CD14-positive monocyte (primary cell): Measurements from ENCODE around the gene PPM1F. TPM values are rescaled to one million over a fixed set of nuclear protein-coding genes. Genes with fewer than 3 reads are reported as not detected.

Experiments
- DNase-seq, 3 donors: peaks; one replicate each; pipeline ENCODE4 v3.0.0-alpha.2; 2011 to 2022
- H2AFZ ChIP-seq: 2 replicates; pipeline ENCODE4 v1.6.0; 2012; ENCODE audit warnings: mild to moderate bottlenecking, low read depth, low read length, inconsistent platforms; ENCODE audit not compliant: insufficient read depth, poor library complexity, severe bottlenecking
- H3K27ac ChIP-seq, 2 donors: 1 replicate in 1 of 2; 2 replicates in 1 of 2; pipeline ENCODE4 v1.5.1; 2012 to 2013; ENCODE audit warnings: low read length in 2 of 2, control low read depth in 1 of 2, inconsistent platforms in 1 of 2, low read depth in 1 of 2, mild to moderate bottlenecking in 1 of 2
- H3K27me3 ChIP-seq, 2 donors: one replicate each; pipeline versions ENCODE4 v1.6.0 to v1.6.1; 2011 to 2013; ENCODE audit warnings: low read length in 2 of 2; ENCODE audit not compliant: control insufficient read depth in 2 of 2, insufficient read depth in 2 of 2
- H3K36me3 ChIP-seq, 2 donors: replicated peaks in 1 of 2; 1 replicate in 1 of 2; 2 replicates in 1 of 2; pipeline versions ENCODE4 v1.5.1 to v1.6.1; 2012 to 2013; ENCODE audit warnings: low read length in 2 of 2, control low read depth in 1 of 2, inconsistent platforms in 1 of 2, mild to moderate bottlenecking in 1 of 2; ENCODE audit not compliant: insufficient read depth in 2 of 2, control insufficient read depth in 1 of 2
- H3K4me1 ChIP-seq, 2 donors: 1 replicate in 1 of 2; 2 replicates in 1 of 2; pipeline versions ENCODE4 v1.5.1 to v1.6.1; 2012 to 2013; ENCODE audit warnings: low read length in 2 of 2, control low read depth in 1 of 2, inconsistent platforms in 1 of 2, mild to moderate bottlenecking in 1 of 2, moderate library complexity in 1 of 2; ENCODE audit not compliant: insufficient read depth in 2 of 2, control insufficient read depth in 1 of 2
- H3K4me2 ChIP-seq: replicated peaks from 2 replicates; pipeline ENCODE3; 2012; ENCODE audit warnings: low read length, moderate library complexity, mild to moderate bottlenecking; ENCODE audit not compliant: poor library complexity, severe bottlenecking; ENCODE audit errors: extremely low read depth
- H3K4me3 ChIP-seq, 3 experiments: fragments of 200-600 bp in 1 of 3; sonication (generic) in 1 of 3; replicated peaks in 1 of 3; 1 replicate in 2 of 3; 2 replicates in 1 of 3; pipeline ENCODE4 v1.5.1; 2011 to 2013; ENCODE audit warnings: low read length in 3 of 3, mild to moderate bottlenecking in 3 of 3, control low read depth in 2 of 3, low read depth in 2 of 3, inconsistent platforms in 1 of 3, moderate library complexity in 1 of 3
- H3K79me2 ChIP-seq: 2 replicates; pipeline ENCODE4 v1.6.0; 2012; ENCODE audit warnings: mild to moderate bottlenecking, control low read depth, inconsistent platforms, low read length, moderate library complexity; ENCODE audit not compliant: insufficient read depth
- H3K9ac ChIP-seq: 2 replicates; pipeline ENCODE4 v1.6.0; 2017; ENCODE audit warnings: low read length, mild to moderate bottlenecking; ENCODE audit not compliant: insufficient read depth, poor library complexity, severe bottlenecking
- H3K9me3 ChIP-seq, 2 donors: replicated peaks in 1 of 2; 1 replicate in 1 of 2; 2 replicates in 1 of 2; pipeline versions ENCODE4 v1.5.1 to v1.6.1; 2012 to 2013; ENCODE audit warnings: low read length in 2 of 2, control low read depth in 1 of 2; ENCODE audit not compliant: control insufficient read depth in 1 of 2, insufficient read depth in 1 of 2
- H4K20me1 ChIP-seq: 2 replicates; pipeline ENCODE4 v1.6.0; 2012; ENCODE audit warnings: mild to moderate bottlenecking, low read length, control low read depth, moderate library complexity; ENCODE audit not compliant: insufficient read depth
- H3K27ac Mint-ChIP-seq, 7 donors: one replicate each; pipeline ENCODE4 v1.8.0; 2020; ENCODE audit warnings: mild to moderate bottlenecking in 7 of 7, mixed read lengths in 7 of 7, moderate library complexity in 6 of 7, inconsistent platforms in 2 of 7
- H3K27me3 Mint-ChIP-seq, 3 donors: one replicate each; pipeline ENCODE4 v1.8.0; 2021 to 2022; ENCODE audit warnings: low read depth in 3 of 3, mild to moderate bottlenecking in 3 of 3, mixed read lengths in 3 of 3, moderate library complexity in 3 of 3, inconsistent platforms in 1 of 3
- H3K36me3 Mint-ChIP-seq, 2 donors: one replicate each; pipeline ENCODE4 v1.8.0; 2020; ENCODE audit warnings: mixed read lengths in 2 of 2, inconsistent platforms in 1 of 2, mild to moderate bottlenecking in 1 of 2
- H3K4me1 Mint-ChIP-seq: one replicate; pipeline ENCODE4 v1.8.0; 2020; ENCODE audit warnings: mild to moderate bottlenecking, mixed read lengths
- H3K4me3 Mint-ChIP-seq, 2 donors: one replicate each; pipeline ENCODE4 v1.8.0; 2020; ENCODE audit warnings: mild to moderate bottlenecking in 2 of 2, mixed read lengths in 2 of 2, moderate library complexity in 1 of 2
- H3K9me3 Mint-ChIP-seq, 7 donors: one replicate each; pipeline ENCODE4 v1.8.0; 2020 to 2022; ENCODE audit warnings: mixed read lengths in 7 of 7, mild to moderate bottlenecking in 6 of 7, moderate library complexity in 6 of 7, inconsistent platforms in 2 of 7
- WGBS: methylation state at CpG from one replicate; pipeline ENCODE4 v1.1.5; 2013; ENCODE audit warnings: missing lambda C conversion rate; ENCODE audit not compliant: insufficient coverage; 5-methylcytosine and 5-hydroxymethylcytosine counted together
- intact Hi-C, 2 donors: fragments of 100-400 bp; cut with micrococcal nuclease; formaldehyde crosslinking; loops; one replicate each; pipeline versions ENCODE4 v1.15.0 to v1.15.1; 2023
- polyA plus RNA-seq, 3 donors: library from polyadenylated mRNA; depleted of rRNA in 1 of 3; unstranded in 2 of 3; stranded (reverse) in 1 of 3; fragments of 300-500 nt in 2 of 3; fragments of >200 nt in 1 of 3; fragmentation: Illumina TruSeq in 2 of 3; gene quantifications; 1 replicate in 2 of 3; 2 replicates in 1 of 3; pipeline ENCODE4 v1.2.3, GENCODE V29; 2012 to 2021
- TF ChIP-seq, protein P1 (sequence below): fragments of 200-600 bp; IDR thresholded peaks from one replicate; pipeline ENCODE4 v1.8.0; 2022; ENCODE audit warnings: antibody characterized with exemption, mild to moderate bottlenecking

The PPM1F gene
- polyA plus RNA-seq, 3 donors = 28.8 to 95.0 (median 37.2) TPM

GRCh38 chr22:22001664-22002525 is 49.2 kb upstream of the PPM1F start:
- no peaks in the 10 kb centered on the region for H3K36me3 Mint-ChIP-seq
- no peak overlapping the region for H3K4me3 Mint-ChIP-seq
- Histone ChIP-seq H3K36me3 (no peaks in the 10 kb centered on the region), H3K9me3 (no peaks in the 10 kb centered on the region), H3K27me3 (no peaks in the 10 kb centered on the region), H3K9ac (no peak overlapping the region), H4K20me1 (no peaks in the 10 kb centered on the region), H2AFZ (no peak overlapping the region), H3K4me1 (no peaks in the 10 kb centered on the region), H3K4me3 (no peak overlapping the region), H3K27ac (no peak overlapping the region), H3K4me2 (no peak overlapping the region), H3K79me2 (no peaks in the 10 kb centered on the region)
- no CpG with 5 or more reads among the region's 2 CpGs for WGBS
- no peak for DNase-seq
- H3K27me3 Mint-ChIP-seq = peaks cover 3 to 9% (median 7%) of the 10 kb centered on the region in 3 donors
- intact Hi-C loops = no loop called here
- H3K27ac Mint-ChIP-seq = no peak overlapping the region
- TF ChIP-seq, protein P1, sequence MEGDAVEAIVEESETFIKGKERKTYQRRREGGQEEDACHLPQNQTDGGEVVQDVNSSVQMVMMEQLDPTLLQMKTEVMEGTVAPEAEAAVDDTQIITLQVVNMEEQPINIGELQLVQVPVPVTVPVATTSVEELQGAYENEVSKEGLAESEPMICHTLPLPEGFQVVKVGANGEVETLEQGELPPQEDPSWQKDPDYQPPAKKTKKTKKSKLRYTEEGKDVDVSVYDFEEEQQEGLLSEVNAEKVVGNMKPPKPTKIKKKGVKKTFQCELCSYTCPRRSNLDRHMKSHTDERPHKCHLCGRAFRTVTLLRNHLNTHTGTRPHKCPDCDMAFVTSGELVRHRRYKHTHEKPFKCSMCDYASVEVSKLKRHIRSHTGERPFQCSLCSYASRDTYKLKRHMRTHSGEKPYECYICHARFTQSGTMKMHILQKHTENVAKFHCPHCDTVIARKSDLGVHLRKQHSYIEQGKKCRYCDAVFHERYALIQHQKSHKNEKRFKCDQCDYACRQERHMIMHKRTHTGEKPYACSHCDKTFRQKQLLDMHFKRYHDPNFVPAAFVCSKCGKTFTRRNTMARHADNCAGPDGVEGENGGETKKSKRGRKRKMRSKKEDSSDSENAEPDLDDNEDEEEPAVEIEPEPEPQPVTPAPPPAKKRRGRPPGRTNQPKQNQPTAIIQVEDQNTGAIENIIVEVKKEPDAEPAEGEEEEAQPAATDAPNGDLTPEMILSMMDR = no peak
- peaks cover 0 to 2% (median 0%) of the 10 kb centered on the region in 7 donors for H3K9me3 Mint-ChIP-seq
- no peaks in the 10 kb centered on the region for H3K4me1 Mint-ChIP-seq

DNA sequence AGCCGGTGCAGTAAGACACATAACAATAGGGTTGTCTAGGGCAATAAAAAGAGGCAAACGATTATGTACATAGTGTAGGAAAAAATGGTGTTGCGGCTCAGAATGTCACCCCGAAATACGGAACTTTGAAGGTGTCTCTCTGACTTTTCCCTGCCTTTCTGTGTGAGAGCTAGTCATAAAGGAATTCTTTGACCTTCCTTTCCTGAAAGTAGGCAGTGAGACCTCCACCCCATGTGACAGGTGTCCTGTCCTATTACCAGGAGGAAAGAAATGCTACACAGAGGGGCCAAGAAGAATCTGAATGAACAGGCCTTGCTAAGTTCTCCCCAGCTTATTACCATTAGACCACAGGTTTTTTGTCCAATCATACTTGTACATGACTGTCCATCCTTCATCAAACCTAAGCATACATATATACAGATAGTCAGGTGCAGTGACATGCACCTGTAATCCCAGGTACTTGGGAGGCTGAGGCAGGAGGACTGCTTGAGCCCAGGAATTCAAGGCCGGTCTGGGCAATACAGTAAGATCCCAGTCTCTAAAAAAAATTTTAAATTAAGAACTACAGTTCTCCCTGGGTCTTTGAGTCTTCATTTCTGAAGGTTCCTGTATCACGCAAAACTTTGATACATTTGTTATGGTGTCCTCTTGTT is 46.1 kb upstream of the PPM1F start:
- H3K4me1 ChIP-seq = no peaks in the 10 kb centered on the region
- intact Hi-C loops = no loop called here
- no peak overlapping the region for H3K27ac Mint-ChIP-seq
- no peaks in the 10 kb centered on the region for H3K27me3 ChIP-seq
- no peaks in the 10 kb centered on the region for H4K20me1 ChIP-seq
- no peak overlapping the region for H3K4me3 Mint-ChIP-seq
- H3K4me2 ChIP-seq = no peak overlapping the region
- H3K4me3 ChIP-seq = no peak overlapping the region
- TF ChIP-seq, protein P1 = no peak
- DNase-seq = no peak
- H3K36me3 ChIP-seq = no peaks in the 10 kb centered on the region
- no peaks in the 10 kb centered on the region for H3K9me3 Mint-ChIP-seq
- H2AFZ ChIP-seq = no peak overlapping the region
- H3K4me1 Mint-ChIP-seq = no peaks in the 10 kb centered on the region
- no peaks in the 10 kb centered on the region for H3K9me3 ChIP-seq
- H3K36me3 Mint-ChIP-seq = no peaks in the 10 kb centered on the region
- H3K79me2 ChIP-seq = no peaks in the 10 kb centered on the region
- H3K27me3 Mint-ChIP-seq = peaks cover 1 to 8% (median 5%) of the 10 kb centered on the region in 3 donors
- no peak overlapping the region for H3K9ac ChIP-seq
- 87% methylated on average over 5 of the region's 7 CpGs for WGBS
- H3K27ac ChIP-seq = no peak overlapping the region
